G401 (cell line): ENCODE data around the gene ANKRD11. TPM values are rescaled to one million over a fixed set of nuclear protein-coding genes. Genes with fewer than 3 reads are reported as not detected.
A peak's percentile ranks its signal among the peaks of the same experiment; 100 is the strongest.

ENCODE experiments used
- DNase-seq: peaks from one replicate; pipeline ENCODE4 v3.0.0-alpha.2; 2015; ENCODE audit warnings: low spot score
- in situ Hi-C: cut with HindIII; loops from 2 replicates; pipeline ENCODE4 v1.10.0; 2016; ENCODE audit warnings: low sequenced_read_pairs, mixed read lengths
- total RNA-seq: library from RNA; depleted of rRNA; stranded (reverse); fragments of >200 nt; shearing (Covaris generic); gene quantifications from 2 replicates; pipeline ENCODE4 v1.2.3, GENCODE V29; 2014

ANKRD11 gene
- total RNA-seq, 1 experiment from 2014 or later, result 55.3 TPM

- in situ Hi-C loops, result no loop called here
- peak; percentile 65 for DNase-seq
Measured at GRCh38 chr16:89289428-89290395, 200.6 kb downstream of the ANKRD11 start.

- in situ Hi-C loops, result no loop called here
- DNase-seq, result no peak
Measured at GRCh38 chr16:89288966-89289365, 201.4 kb downstream of the ANKRD11 start.

- DNase-seq, result no peak
- in situ Hi-C loops, result no loop called here
Measured at GRCh38 chr16:89288577-89288844, 201.8 kb downstream of the ANKRD11 start.

DNA sequence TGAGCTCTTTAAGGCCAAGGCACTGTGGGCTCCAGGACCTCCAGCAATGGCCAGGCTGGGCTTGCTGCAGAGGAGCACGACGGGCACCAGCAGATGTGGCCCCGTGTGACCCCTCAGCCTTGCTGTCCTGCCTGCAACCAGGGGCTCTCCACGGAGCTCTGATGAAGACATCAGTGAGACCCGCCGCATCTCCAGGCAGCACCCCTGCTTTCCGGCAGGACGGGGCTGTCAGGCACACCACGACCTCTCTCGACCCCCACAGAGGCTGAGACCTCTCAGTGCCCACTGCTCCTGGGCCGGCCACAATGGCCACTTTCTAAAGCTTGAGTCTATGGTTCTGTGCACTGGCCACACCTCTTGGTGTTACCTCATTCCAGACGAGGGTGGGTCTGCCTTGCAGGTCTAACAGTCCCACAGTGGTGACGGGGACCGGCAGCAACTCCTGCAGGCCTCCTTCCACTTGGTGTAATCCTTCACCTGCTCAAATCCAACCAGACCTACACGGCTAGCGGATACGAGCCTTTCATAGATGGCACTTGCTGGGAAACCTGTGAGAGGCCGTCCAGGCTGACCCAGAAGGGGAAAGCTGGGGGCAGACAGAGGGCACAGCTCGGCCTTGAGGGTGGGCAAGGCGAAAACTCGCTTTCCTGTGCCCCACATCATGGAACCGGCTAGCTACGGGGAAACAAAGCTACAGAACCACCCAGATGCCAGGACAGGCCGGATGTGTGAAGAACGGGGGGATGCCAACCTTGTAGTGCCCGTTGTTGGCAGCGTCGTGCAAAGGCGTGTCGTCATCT, 202.4 kb downstream of the ANKRD11 start:
- no peak for DNase-seq
- in situ Hi-C loops, result no loop called here

GRCh38 chr16:89286096-89286495, 204.3 kb downstream of the ANKRD11 start:
- in situ Hi-C loops, result no loop called here
- DNase-seq, result no peak

DNA sequence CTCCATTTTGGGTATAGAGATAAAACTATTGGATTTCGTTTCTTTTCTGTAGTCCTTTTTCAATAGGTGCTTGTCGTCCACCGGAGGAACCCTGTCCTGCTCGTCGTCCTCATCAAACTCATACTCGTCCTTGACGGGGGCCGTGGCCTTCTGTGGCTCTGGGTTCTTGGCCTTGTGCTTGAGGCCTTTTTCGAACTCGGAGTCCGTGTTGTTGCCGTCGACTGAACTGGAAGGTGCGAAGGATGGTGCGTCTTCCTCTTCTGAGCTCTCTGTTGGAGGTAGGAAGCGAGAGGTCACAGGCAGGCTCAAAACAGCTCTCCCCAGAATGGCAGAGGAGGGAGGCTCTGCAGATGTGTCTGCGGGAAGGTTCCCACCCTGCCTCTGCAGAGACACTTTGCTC, 205.0 kb downstream of the ANKRD11 start:
- in situ Hi-C loops, result no loop called here
- no peak for DNase-seq

DNA sequence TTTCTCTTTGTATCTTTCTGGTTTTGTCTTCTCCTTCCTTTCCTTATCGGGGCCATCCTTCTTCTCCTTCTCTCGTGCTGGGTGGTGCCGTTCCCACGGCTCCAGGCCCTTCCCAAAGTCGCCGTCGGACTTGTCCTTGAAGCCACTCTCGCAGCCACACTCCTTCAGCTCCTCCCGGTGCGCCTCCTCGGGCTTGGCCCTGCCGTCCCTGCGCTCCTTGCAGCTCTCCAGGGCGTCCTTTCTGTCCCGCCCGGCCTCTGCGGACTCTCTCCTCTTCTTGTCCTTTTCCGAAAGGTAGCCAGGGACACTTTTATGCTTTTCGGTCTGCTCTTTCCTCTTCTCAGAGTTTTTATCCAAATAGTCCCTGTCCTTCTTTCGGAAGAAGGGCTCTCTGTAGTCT, 206.9 kb downstream of the ANKRD11 start:
- DNase-seq, result no peak
- in situ Hi-C loops, result no loop called here

GRCh38 chr16:89282523-89282922, 207.8 kb downstream of the ANKRD11 start:
- in situ Hi-C loops, result no loop called here
- no peak for DNase-seq

DNA sequence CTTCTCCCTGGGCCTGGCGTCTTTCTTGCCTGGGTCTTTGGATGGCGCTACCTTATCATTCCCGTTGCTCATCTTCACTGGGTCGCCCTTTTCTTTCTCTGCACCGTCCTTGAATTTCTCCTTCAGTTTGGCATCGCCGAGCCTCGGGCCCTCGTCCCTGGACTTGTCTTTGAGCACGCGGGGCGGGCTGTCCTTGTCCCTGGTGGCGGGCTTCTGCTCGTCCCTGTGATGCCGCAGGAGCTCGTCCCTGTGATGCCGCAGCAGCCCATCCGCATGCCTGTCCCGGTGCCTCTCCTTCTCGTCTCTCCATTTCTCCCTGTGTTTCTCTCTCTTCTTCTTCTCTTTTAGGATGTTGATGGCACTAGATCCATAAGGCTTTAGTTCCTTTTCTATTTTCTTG, 208.5 kb downstream of the ANKRD11 start:
- in situ Hi-C loops, result no loop called here
- DNase-seq, result no peak

DNA sequence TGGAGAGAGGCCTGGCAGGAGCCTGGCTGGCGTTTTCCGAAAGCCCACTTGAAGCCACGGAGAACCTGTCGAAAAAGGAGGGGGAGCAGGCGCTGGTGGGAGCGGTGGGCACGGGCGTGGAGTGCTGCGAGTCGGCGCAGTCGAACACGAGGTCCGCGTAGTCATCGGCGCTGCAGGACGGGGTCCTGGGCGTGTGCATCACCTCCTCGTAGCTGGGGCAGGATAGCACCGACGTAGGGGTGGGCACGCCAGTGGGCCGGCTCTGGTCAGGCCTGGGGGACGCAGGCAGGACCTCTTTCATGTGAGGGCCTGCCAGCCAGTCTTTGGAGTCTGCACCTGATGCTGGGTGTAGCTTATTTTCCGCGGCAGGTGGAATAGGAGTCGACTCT, 209.2 kb downstream of the ANKRD11 start:
- in situ Hi-C loops, result no loop called here
- no peak for DNase-seq

- DNase-seq, result no peak
- in situ Hi-C loops, result no loop called here
Measured at GRCh38 chr16:89280546-89281188, 209.7 kb downstream of the ANKRD11 start.

- DNase-seq, result no peak
- in situ Hi-C loops, result no loop called here
Measured at GRCh38 chr16:89279666-89280481, 210.5 kb downstream of the ANKRD11 start.

DNA sequence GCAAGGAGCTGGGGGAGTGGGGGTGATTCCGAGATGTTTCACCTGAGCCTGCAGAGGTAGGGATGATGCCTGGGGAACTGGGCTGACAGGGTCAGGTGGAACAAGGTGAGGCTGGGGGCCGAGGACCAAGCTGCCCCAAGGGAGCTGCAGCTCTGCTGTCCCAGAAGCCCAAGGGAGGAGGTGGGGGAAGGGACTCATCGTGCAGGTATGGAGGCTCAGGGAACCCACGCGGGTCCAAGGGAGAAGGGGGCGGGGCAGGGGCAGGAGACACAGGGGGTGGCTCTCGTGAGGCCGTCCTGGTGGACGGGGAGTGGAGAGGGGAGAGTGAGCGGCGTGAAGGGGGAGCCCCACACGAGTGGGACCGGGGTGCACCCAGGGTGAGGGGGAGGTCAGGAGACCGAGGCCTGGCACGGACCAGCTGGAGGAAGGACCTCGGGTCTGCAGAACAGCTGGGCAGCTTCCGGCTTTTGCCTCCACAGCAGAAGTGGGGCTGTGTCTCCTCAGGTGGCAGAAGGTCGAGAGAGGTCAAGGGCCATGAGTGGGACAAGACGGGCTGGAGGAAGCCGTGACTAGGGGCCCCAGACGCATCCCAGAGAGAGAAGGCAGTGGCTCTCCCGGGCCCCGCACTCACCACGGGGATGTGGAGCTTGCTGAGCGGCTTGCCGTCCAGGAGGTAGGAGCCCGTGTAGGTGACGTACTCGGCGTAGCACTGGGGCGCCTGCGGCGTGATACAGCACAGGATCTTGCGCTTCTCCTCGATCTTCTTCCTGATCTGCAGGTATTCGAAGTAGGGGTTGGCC, 211.7 kb downstream of the ANKRD11 start:
- in situ Hi-C loops, result no loop called here

DNA sequence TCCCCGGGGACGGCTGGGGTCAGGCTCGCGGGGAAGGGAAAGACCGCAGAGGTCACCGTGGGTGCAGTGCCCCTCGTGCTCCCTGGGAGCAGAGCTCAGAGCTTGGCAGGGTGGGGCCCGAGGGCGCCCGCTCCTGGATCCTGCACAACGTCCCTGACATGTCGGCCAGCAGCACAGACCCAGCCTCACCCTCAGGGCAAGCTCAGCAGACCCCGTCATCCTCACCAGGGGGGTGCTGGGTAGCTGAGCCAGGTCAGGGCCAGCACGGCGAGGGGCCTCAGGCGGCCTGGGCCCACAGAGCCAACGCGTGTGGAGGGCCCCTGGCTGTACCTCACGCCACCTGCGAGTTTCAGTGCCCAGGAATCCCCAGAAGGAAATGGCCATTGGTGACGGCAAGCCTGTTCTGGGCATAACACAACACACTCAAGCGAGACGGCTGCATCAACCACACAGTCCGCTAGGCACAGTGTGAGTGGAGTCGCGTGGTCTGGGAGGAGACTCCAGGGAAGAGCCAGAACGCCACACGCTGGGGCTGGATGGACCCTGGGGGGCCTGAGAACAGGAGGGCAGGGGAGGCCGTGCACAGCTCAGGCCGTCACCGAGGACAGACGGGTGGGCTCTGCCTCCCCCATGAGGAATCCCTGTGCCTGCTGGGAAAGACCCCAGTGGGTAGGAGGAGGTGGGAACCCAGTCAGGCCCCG, 212.6 kb downstream of the ANKRD11 start:
- DNase-seq, result no peak
- in situ Hi-C loops, result no loop called here

More for the DNA sequence above, 211.7 kb downstream of the ANKRD11 start:
- no peak for DNase-seq

- no peak for DNase-seq
- in situ Hi-C loops, result no loop called here
Measured at GRCh38 chr16:89277049-89277448, 213.3 kb downstream of the ANKRD11 start.

- DNase-seq, result peak; percentile 80
- in situ Hi-C loops, result no loop called here
Measured at GRCh38 chr16:89275837-89276720, 214.3 kb downstream of the ANKRD11 start.

DNA sequence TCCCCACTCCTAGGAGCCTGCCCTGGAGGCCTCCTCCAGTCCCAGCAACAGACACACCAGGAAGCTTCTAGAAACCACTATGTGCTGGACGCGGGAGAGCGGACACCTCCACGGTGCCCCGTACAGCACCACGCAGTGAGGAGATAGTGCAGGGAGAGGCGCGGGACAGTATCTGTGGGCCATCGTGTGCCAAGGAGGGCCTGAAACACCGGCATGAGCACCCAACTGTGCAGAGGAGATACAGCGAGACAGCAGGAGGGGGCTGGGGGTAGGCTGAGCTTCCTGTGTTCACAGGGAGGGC, 215.1 kb downstream of the ANKRD11 start:
- no peak for DNase-seq
- in situ Hi-C loops, result no loop called here
